GM15510 (cell line): ENCODE results near the gene ATAD3A.

Source experiments
- POLR2A ChIP-seq: IDR thresholded peaks from 3 replicates; pipeline ENCODE4 v1.6.1; 2011; ENCODE audit warnings: borderline replicate concordance; ENCODE audit not compliant: insufficient read length; ENCODE audit errors: extremely low read depth

Gene ATAD3A

GRCh38 chr1:1511533-1512285, at the start of gene ATAD3A:
Gene ATAD3A (plus strand): TSS chr1:1512162. CDS start chr1:1512269, 107 bp downstream.
- peak; percentile 72 for TF ChIP-seq POLR2A

GRCh38 chr1:1462318-1462966, 49.5 kb upstream of the ATAD3A start:
- no peak for TF ChIP-seq POLR2A

GRCh38 chr1:1463312-1463711, 48.6 kb upstream of the ATAD3A start:
- no peak for TF ChIP-seq POLR2A

GRCh38 chr1:1470626-1471388, 41.2 kb upstream of the ATAD3A start:
- TF ChIP-seq POLR2A = no peak

GRCh38 chr1:1471389-1472052, 40.4 kb upstream of the ATAD3A start, which contains the start of gene ATAD3B:
Gene ATAD3B (plus strand): TSS chr1:1471765. CDS start chr1:1471885, 120 bp downstream.
- TF ChIP-seq POLR2A = peak; percentile 68

GRCh38 chr1:1477206-1477605, 34.8 kb upstream of the ATAD3A start:
- no peak for TF ChIP-seq POLR2A

- no peak for TF ChIP-seq POLR2A
These were observed 32.1 kb upstream of the ATAD3A start for GRCh38 chr1:1479547-1480487.

- no peak for TF ChIP-seq POLR2A
These were observed 29.1 kb upstream of the ATAD3A start for GRCh38 chr1:1482856-1483255.

GRCh38 chr1:1483714-1484113, 28.2 kb upstream of the ATAD3A start:
- no peak for TF ChIP-seq POLR2A

- no peak for TF ChIP-seq POLR2A
These were observed 24.3 kb upstream of the ATAD3A start for GRCh38 chr1:1487701-1488100.

- no peak for TF ChIP-seq POLR2A
These were observed 22.7 kb upstream of the ATAD3A start for GRCh38 chr1:1489231-1489630.

- no peak for TF ChIP-seq POLR2A
These were observed 22.1 kb upstream of the ATAD3A start for GRCh38 chr1:1489861-1490260.

- no peak for TF ChIP-seq POLR2A
These were observed 21.2 kb upstream of the ATAD3A start for GRCh38 chr1:1490633-1491230.
